HFF-Myc (cell line): ENCODE measurements around the gene TFDP1.

ENCODE experiments used
- DNase-seq: peaks from one replicate; pipeline ENCODE4 v3.0.0-alpha.2; 2011; ENCODE audit warnings: low read depth; ENCODE audit errors: extremely low read depth
- H3K4me3 ChIP-seq: replicated peaks from 2 replicates; pipeline ENCODE4 v1.5.1; 2011; ENCODE audit warnings: low read depth, mild to moderate bottlenecking, control low read depth, low read length
- CTCF ChIP-seq: IDR thresholded peaks from 2 replicates; pipeline ENCODE4 v1.5.1; 2012; ENCODE audit warnings: mild to moderate bottlenecking, low read depth, low read length, control low read depth; ENCODE audit errors: missing control alignments

The TFDP1 gene

DNA sequence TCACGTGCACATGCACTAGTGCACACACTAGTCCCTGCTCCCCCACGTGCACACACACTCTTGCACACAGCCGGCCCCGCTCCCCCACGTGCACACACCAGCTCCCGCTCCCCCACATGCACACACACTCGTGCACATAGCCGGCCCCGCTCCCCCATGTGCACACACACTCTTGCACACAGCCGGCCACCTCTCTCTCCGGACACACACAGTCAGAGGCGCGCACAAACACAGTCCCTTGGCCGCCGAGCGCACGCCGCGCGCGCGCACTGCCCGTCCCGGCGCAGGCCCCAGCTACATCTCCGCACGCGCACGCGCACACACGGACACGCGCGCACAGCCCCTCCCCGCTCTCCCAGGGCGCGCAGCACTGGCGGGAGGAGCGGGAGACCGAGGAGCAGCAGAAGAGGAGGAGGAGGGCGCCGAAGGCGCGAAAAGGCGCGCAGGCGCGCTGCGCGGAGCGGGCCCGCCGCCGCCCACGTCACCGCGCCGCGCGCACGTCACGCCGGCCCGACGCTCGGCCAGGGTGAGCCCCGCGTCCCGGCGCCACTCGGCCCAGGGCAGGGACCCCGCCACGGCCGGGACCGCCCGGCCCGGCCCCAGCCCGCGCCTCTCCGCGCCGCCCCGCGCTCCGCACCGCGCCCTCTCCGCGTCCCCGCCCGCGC lies at the start of gene TFDP1:
TFDP1 (plus strand) TSS at position 549 of the 665 bp plus-strand sequence. CDS start 1,085 bp downstream, outside the sequence.
- TF ChIP-seq CTCF = no peak
- H3K4me3 ChIP-seq = peak within 1 kb of the TSS; percentile 64
- peak; percentile 47 for DNase-seq

DNA sequence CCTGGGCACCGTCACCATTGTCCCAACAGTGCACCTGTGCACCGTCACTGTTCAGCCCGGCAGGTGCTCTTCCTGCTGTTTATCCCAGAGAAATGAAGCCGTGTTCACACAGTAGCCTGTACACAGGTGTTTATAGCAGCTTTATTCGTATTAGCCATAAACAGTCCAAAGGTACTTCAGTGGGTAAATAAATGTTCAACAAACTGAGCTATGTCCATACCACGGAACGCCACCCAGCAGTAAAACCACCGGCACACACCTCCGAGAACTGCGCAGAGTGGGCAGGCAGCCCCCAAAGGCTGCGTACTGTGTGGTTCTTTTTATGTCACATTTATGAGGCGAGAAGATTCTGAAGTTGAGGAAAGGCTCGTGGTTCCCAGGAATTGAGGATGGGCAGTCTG lies 49.2 kb upstream of the TFDP1 start:
- no peak overlapping the region for H3K4me3 ChIP-seq
- no peak for DNase-seq
- TF ChIP-seq CTCF = no peak

- DNase-seq = no peak
- TF ChIP-seq CTCF = no peak
- no peak overlapping the region for H3K4me3 ChIP-seq
These were observed 48.0 kb upstream of the TFDP1 start for GRCh38 chr13:113536461-113537110.

GRCh38 chr13:113537205-113537604 lies 47.3 kb upstream of the TFDP1 start:
- H3K4me3 ChIP-seq = no peak overlapping the region
- no peak for DNase-seq
- TF ChIP-seq CTCF = no peak

- no peak for TF ChIP-seq CTCF
- DNase-seq = no peak
- H3K4me3 ChIP-seq = no peak overlapping the region
These were observed 46.5 kb upstream of the TFDP1 start for GRCh38 chr13:113537909-113538688.

DNA sequence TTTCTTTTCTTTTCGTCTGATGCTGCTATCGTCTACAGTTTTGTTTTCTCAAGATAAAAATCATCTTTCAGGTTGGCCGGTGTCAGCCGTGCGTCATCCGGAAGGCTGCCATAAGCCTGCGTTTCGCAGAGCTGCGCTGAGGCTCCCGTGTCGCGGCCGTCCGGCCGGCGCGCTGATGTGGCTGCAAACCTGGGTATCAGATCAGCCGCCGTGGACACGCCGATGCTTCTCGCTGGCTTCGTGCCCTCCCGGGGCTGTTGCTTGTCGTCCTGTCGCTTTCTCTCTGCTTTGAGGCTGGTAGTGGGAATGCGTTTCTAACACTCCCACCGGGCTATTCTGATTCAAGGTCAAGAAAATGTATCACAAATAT lies 45.9 kb upstream of the TFDP1 start:
- no peak for DNase-seq
- no peak overlapping the region for H3K4me3 ChIP-seq
- no peak for TF ChIP-seq CTCF
